Amygdala (tissue), 56 donors: ENCODE measurements around the gene ANKRD53.
A peak's percentile ranks its signal among the peaks of the same experiment; 100 is the strongest.
"Not testable (repeated sequence)": the region's sequence is repeated elsewhere in the genome, so short reads cannot be mapped to it uniquely, and the experiment has no call there.

Experiments used
- DNase-seq, 56 donors: peaks; one replicate each; lab custom pipeline; 2025; lab: John Stamatoyannopoulos, UW

The ANKRD53 gene

DNA sequence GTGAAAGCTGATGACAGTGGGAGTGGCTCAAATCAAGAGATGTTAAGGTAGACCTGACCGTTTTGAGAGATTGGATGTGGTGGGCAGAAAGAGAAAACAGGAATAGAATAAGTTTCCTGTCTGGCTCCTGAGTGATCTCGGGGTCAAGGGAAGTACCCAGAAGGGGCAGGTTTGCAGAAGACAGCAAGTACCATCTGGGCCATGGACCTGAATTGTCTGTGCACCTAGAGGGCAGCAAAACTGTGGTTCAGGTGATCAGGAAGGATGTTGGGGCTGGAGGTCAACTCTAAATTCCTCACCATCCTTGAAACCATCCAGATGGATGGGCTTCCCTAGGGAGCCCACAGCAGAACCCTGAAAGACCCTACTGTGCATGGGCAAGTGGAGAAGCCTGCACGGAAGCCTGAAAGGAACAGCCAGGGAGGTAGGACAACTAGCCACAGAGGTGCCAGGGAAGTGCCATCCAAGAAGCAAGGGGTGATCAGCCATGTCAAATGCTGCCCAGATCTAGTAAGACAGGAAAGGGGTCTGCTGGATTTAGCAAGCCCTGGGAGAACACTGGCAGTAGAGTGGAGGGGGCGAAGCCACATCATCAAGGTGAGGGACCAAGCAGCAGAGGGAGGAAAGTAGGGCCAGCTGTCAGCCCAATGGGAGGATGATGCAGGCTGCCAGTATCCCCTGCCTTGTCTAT is 8.2 kb downstream of the ANKRD53 start:
- no peak for DNase-seq

DNA sequence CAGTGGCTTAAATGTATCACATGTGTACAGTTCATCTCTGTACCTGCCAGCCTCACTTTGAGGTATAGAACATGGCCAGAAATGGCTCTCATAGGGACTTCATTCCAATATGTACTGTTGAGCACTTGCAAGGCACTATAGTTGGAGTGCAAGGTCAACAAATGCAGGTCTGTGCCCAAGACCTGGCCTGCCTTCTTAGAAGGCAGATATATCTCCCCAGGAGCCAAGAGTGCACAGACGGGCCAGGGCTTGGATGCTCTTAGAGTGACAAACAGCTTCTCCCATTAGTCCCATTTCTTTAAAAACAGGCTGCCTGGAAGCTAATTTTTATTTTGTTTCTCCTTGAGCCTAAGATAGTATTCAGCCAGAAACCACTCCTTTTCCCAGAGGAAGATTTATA is 9.0 kb downstream of the ANKRD53 start:
- no peak for DNase-seq

DNA sequence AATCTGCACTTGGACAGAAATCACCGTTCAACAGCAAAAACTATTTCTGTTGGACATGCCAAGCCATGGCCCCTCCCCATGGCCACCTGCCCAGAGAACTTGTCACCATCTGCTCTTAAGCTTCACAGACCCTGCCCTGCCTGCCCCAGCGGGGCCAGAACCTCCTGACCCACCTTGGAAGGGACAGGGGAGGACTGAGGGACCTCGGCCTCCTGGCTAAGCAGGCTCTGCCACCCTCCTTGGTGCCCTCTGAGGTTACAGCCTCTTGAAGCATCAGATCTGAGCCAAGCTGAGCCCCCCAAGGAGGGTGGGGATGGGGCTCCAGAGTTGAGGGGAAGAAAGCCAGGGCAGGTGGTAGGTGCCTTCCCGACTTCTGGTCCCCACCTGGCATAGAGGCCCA is 9.7 kb downstream of the ANKRD53 start:
- no peak for DNase-seq

DNA sequence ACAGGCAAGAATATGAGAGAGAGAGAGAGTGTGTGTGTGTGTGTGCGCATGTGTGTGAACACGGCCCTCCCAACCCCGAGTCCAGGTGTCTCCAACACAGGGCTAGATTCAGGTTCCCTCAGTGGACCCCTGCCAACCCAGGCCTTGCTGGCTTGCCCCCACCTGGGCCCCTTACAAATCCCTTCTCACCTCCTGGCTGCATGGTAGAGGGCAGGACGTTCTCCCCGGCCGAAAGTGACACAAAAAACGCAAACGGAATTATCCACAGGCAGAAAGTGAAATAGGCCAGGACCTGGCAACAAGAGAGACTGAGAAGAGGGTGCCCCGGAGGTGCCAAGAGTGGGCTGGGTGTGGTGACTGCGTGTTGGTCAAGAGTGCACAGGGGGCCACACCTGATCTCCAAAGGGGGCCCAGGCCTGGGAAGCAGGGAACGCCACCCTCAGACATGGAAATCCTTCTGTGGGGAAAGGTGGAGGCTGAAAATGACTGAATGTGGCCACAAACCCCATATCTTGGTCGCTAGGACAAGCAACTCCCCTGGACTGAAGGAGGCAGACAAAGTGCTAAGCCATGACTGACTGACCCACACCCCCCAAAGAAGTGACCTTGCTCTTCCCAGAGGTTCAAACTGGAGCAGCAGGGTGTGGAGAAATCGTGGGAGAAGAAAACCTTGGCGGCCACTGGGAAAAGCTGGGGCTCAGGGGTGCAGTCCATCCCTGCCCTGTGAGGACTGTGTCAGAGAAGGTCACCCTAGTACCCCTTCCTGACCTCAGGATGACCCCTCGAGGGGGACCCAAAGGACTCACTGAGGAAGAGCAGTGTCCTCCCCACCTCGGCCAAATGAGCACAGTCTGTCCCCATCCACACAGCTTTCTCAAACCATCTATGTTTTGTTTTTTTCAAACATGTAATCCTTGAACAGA is 10.6 kb downstream of the ANKRD53 start:
- DNase-seq, result no peak

GRCh38 chr2:70990216-70990615 is 11.8 kb downstream of the ANKRD53 start:
- no peak for DNase-seq

DNA sequence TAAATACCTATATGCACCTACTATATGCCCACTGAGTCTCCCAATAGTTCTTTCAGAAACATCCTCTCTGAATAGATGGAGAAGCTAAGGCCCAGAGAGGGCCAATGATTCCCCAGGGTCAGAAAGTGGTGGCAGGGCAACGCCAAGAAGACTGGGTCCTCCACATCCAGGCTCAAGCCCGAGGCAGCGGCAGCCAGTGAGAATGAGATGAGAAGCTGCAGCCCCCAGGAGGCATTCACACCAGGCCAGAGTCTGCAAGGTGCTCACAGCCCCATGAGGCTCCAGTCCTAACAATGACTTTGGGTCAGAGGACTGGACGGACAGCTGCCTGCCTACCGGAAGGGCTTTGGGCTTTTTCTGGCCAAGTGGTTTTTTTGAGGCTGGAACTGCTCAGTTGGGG is 12.7 kb downstream of the ANKRD53 start:
- no peak for DNase-seq

DNA sequence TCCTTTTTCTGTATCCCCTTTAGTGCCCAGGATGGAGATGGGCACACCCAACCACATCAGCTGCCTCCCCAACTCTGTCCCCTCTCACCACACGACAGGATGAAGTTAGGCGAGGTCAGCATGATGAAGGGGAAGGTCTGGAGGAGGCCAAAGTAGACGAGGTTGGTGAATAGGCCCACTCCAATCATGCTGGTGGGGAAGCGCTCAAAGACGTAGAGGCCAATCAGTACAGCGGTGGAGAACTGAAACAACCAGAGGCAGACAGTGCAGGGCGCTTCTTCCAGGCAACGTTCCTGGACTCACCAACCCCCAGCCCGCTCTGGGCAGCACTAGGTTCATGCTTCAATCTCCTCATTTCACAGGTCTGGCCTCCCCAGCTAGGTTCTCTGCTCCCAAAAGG is 13.3 kb downstream of the ANKRD53 start:
- DNase-seq, result no peak

DNA sequence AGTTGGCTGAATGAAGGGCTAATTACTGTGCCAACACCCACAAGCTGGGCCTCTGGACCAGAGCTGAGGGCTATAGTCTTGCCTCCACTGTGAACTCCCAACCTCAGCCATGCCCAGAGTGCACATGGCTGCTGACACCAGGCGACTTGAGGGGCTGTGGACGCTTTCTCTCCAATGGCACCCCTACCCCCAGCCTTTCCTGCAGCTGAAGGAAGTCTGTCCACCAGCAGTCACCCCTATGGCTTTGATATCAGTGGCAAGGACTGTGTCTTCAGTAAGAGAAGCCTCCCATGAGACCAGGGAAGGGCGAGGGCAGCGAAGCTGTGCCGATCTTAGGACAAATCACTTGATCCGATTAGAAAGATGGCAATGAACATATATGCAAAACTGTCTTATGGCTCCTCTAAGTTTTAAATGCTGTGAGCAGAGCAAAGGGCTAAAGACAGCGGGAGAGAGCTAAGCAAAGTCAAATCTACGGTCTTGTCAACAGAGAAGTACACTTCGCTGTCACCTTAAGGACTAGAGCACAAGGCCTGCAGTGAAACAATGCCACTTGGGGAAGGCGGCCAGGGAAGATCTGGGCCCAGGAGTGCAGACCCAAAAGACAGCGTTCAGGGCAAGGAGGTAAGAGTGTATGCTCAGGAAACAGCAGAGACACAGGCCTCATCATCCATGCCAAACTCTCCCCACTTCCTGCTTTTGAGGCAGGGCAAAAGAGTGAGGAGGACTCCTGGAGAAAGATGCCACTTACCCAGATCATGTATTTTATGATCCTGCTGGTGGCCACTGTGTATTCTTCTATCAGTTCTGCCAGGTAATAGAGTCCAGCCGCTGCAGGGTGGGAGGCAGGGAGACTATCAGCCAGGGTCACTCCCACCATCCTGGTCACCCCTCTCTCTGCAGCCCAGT is 14.8 kb downstream of the ANKRD53 start:
- no peak for DNase-seq

- peak in 3 of 56 donors; percentile 15 to 56 (median 56) for DNase-seq
These were observed 15.7 kb downstream of the ANKRD53 start for GRCh38 chr2:70994009-70994698.

GRCh38 chr2:70994699-70995425 is 16.4 kb downstream of the ANKRD53 start, which contains the start of gene TEX261:
Gene TEX261, minus strand, starts transcription at chr2:70994873. Its CDS starts 116 bp downstream, at chr2:70994757.
- peak; percentile 30 to 88 (median 74) for DNase-seq

DNA sequence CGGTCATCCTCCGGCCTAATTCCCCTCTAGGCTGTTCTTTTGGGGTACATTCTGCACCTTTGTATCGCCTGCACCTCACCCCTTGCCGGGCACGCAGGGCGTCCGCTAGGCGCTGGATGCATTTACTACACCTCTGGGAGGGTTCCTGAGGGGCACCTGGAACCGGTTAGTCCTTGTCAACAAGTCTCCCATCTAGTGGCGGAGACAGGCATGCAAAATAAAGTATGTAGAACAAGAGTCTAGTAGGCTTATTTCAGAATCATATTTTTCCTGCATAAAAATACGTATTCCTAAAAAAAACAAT is 16.9 kb downstream of the ANKRD53 start:
- peak in 5 of 56 donors; percentile 10 to 59 (median 44) for DNase-seq

DNA sequence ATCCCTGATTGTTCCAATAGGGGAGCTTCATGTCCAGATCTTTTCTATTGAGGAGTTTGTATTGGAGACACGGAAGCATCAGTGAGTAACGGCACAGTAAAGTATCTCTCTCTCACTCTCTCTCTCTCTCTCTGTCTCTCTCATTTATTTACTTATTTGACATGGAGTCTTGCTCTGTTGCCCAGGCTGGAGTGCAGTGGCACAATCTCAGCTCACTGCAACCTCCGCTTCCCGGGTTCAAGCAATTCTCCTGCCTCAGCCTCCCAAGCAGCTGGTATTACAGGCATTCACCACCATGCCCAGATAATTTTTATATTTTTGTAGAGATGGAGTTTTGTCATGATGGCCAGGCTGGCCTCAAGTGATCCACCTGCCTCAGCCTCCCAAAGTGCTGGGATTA is 20.5 kb downstream of the ANKRD53 start:
- DNase-seq, result not testable (repeated sequence)

- DNase-seq, result no peak
These were observed 20.9 kb downstream of the ANKRD53 start for GRCh38 chr2:70999362-70999761.

GRCh38 chr2:70999931-71000330 is 21.5 kb downstream of the ANKRD53 start:
- DNase-seq, result not testable (repeated sequence)

DNA sequence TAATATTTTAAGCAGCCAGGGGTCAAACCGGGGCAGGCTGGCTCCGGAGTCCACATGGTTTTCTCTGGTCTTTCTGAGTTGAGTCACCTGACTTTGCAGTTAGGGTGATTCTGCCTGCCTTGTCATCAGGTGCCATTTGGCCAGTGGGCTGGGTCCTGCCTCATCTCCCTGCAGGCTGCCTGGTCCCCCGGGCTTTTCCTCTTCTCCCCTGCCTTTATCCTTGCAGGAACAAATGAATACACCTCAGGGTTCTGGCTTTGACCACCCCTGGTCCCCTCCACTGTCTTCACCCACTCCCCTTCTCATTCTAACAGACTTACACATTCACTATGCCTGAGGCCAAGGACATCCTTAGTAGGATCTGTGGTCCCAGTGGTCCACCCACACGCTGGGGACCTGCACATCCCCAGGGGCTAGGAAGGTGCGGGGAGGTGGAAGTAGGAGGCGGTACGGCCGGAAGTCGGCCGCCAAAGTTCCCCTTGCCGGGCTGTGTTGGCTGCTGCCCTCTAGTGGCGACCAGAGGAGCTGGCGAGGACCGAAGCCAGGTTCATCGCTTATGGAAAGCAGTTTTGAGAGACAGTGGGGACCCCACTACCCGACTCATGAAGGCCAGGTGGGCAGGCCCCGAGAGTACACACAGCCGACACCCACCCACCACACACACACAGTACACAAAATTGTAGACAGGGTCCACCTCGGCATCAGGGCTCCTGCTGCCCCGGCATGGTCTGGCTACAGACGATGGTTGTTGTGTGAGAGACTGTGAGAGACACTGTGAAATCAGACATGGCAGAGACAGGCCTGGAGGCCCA is 22.6 kb downstream of the ANKRD53 start:
- peak in 39 of 56 donors; percentile 8 to 76 (median 35) for DNase-seq

DNA sequence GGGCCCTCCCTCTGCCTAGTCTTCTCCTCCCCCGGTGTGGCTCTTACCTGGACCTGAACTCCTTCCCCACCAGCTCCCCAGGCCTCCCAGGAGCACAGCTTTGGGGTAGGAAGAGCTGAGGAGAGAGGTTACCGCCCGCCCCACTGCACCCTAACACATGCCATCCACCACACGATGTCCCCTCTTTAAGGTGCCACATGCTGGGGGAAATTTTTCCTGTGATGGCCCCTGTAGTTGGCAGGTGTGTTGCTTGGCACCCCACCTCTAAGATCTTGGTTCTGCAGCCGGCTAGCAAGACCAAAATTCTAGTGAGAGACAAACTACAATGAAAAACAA is 23.1 kb downstream of the ANKRD53 start:
- DNase-seq, result no peak

DNA sequence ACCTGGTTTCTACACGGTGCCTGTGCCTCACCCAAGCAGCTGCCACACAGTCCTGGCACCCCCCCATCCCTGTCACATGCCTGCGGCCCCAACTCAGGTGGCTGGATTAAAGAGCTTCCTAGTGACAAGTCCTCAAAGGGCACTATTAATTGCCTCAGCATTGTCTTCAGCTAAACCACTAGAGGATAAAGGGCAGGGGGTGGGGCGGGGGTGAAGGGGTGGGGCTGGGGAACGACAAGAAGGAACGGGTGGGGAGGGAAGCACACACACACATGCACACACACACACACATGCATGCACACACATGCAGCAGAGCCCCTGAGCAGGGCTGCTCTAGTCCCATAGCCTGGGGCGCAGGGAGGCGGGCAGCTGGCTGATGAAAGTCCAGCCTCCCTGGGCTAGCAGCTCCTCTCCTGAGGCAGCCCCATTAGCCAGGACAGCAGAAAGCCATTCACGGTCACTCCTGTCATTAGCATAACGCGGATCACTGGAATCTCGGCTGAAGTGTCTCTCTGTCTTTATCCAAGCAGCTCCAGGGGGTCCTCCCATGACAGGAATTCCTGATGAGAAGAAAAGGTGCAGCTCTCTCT is 23.6 kb downstream of the ANKRD53 start:
- DNase-seq, result no peak

DNA sequence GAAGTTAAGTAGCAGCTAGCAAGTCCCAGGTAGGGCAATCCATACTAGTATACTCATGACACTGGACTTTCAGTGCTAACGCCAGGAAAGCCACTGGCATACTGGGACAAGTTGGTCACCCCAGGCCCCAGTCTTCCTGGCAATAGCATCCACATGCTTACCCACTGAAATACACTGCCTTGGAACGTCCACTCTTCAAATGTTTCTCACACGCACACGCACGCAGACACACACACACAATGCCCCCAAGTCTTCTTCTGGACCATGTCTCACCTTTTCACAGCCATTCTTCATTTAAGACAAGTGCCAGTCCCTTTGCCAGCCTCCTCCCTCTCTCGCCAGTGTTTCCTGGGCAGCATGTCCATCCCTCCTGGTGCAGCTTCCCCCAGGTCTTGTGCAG is 25.0 kb downstream of the ANKRD53 start:
- DNase-seq, result no peak
